GM12801 (cell line): ENCODE measurements around the gene BRD7.

Source experiments
- TF ChIP-seq, protein P1 (sequence below): IDR thresholded peaks from one replicate; pipeline ENCODE4 v1.5.1; 2011; ENCODE audit warnings: control low read depth; ENCODE audit not compliant: insufficient read length; ENCODE audit errors: extremely low read depth

The BRD7 gene

DNA sequence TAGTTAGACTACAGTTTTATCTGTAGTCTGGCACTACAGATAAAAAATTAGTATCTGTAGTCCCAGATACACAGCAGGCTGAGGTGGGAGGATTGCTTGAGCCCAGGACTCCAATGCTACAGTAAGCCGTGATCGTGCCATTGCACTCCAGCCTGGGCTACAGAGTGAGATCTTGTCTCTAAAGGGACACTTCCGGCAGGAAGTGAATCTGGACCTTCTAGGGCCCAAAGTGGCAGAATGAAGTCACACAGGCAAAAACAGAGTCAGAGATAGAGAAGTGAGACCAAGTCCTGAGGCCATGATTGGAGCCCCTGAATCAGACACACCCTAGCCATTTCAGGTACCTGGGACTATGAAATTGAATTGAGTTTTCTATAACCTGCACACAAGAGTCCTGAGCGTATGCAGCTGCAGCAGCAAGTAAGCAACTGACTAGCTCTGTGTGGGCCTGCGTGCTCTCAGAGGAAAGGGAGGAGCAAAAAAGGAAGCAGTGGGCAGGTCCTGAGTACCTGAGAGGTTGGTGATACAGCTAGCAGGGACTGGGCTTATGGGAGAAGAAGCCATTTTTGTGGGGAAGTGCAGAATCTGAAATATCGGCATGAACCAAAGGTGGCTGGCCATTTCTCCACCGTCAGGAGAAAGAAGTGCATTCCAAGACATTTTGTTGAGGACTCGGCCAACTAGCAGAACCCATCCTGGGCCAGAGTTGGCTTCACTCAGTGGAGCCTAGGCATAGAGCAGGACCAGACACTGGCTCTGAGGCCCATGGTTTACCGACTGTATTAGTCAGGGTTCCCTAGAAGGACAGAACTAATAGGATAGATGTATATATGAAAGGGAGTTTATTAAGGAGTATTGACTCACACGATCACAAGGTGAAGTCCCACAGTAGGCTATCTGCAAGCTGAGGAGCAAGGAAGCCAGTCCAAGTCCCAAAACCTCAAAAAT, 27.2 kb upstream of the BRD7 start:
- TF ChIP-seq, protein P1, sequence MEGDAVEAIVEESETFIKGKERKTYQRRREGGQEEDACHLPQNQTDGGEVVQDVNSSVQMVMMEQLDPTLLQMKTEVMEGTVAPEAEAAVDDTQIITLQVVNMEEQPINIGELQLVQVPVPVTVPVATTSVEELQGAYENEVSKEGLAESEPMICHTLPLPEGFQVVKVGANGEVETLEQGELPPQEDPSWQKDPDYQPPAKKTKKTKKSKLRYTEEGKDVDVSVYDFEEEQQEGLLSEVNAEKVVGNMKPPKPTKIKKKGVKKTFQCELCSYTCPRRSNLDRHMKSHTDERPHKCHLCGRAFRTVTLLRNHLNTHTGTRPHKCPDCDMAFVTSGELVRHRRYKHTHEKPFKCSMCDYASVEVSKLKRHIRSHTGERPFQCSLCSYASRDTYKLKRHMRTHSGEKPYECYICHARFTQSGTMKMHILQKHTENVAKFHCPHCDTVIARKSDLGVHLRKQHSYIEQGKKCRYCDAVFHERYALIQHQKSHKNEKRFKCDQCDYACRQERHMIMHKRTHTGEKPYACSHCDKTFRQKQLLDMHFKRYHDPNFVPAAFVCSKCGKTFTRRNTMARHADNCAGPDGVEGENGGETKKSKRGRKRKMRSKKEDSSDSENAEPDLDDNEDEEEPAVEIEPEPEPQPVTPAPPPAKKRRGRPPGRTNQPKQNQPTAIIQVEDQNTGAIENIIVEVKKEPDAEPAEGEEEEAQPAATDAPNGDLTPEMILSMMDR: no peak

DNA sequence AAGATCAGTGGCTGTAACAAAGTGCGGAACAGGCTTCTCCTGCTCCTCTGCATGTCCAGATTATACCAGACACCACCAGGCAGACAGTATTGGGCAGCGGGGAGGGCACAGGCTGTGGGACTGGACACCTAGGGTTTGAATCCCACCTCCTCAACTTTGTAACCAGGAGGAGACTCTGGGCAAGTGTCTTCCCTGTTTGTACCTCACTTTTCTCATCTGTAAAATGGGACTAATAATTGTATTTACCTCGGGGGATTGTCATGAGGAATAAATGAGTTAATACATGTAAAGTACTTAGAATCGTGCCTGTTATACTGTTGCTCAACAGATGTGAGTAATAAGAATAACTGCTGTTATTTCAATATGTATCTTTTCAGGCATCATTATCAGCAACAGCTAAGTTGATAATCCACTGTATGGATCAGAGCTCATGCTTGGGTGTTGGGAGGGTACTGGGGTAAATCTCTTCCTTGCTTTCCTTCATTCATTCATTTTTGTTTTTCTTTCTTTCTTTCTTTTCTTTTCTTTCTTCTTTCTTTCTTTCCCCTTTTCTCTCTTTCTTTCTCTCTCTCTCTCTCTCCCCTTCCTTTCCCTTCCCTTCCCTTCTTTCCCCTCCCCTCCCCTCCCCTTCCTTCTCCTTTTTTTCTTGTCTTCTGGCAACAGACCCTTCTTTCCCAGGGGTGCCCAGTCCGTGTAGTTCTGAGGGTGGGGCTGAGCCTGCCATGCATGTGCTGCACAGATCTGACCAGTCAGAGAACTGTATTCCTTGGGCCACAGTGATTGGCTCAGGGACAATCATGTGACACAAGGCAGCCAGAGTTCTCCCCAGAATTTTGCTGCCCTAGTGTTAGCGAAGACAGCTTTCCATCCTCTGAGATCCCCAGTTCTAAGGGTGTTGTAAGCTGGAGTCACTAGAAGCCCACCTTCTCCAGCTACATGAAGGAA, 25.3 kb upstream of the BRD7 start:
- TF ChIP-seq, protein P1: no peak

DNA sequence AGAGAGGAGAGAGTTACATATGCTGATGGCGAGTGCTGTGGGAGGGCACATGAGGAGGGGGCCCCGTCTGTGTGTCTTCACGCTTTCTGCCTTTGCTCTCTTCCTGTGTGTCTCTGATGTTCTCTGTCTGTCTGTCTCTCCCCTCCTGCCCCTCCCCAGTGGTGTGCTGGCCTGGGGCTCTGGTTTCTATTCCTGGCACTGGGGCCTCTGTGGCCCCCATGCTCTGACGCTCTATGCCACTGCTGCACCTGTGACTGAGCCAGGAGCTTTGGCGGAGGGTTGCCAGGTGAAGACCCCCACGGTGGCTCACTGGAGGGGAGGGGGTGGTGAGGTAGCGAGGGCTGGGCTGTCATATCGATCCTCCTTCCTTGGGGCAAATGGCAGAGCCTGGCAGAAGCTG, 24.6 kb upstream of the BRD7 start:
- TF ChIP-seq, protein P1: no peak

DNA sequence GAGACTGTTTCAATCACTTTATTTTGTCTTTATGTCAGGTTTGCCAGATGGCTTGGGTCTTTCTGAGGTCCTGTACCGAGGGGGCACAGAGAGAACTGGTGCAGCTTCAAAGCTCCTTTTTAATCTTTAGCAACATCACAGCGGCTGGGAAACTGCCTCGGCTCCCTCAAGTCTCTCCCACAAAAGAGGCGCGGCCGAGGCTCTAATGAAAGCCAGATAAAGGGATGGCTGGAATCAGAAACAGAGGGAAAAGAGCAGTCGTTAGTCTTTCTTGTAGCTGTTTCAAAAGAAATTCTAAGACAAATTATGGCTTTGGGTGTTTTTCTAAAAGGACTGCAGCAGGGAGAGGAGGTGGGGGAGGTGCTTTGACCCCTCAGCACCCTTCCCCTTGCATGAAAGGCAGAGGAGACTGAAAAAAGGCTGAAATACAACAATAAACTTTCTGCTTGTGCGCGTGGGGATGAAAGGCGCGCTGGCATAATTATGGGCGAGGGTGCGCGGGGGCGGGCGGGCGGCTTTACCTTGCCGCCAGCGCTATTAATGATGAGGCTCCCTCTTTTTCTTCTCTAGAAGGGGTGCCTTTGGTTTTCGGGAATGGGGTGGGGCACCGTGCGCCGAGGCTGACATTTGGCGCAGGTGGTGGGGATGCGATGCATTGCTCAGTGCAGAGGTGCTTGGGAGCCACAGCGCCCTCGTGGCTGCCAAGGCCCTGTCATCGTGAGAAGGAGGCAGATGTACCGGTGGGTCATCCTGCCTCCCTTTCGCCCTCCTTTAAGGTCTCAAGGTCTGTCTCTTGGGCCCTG, 22.3 kb upstream of the BRD7 start:
- TF ChIP-seq, protein P1: no peak

DNA sequence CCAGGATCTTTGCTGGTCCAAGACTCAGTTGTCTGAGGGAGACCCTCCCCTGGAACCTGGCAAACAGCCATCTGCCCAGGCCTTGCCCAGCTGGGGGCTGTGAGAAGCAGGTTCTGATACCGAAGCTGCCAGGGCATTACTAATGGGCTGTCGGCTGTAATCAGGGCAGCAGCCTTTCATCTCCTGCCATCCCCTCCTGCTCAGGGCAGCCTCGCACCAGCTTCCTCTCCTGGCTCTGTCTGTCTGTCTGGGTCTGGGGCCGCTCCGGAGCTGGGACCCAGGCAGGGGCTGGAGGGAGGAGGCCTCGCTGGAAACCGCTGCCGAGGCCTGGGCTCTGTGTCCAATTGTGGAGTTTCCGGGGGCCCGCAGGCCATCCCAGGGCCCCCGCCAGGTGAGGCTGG, 21.6 kb upstream of the BRD7 start:
- TF ChIP-seq, protein P1: no peak

DNA sequence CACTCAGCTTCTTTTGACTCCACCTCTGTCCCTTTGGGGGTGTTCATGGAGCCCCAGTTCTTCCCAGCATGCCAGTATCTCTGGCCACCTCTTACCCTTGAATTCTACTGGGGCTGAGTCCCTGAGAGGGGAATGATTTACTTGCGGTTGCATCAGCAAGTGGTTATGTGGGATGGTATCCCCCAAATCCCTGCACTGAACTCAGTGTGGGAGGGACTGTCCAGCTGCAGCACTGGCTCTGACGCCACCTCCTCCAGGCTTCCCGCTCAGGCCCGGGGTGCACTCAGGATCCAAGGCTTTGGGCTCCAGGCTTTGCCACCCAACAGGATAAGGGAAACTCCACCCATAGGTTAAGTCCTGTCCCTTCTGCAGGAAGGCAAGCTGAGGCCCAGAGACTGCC, 21.1 kb upstream of the BRD7 start:
- TF ChIP-seq, protein P1: no peak
